GM12878 (cell line): ENCODE results near the gene ITGA5. TPM values are rescaled to one million over a fixed set of nuclear protein-coding genes. Genes with fewer than 3 reads are reported as not detected.

ENCODE experiments used
- ATF7 ChIP-seq: fragments of 450-650 bp; IDR thresholded peaks from 2 replicates; pipeline ENCODE4 v1.6.1; 2016; ENCODE audit warnings: low read depth, mild to moderate bottlenecking
- BCL11A ChIP-seq: IDR thresholded peaks from 2 replicates; pipeline ENCODE4 v1.6.1; 2011; ENCODE audit warnings: low read depth, low read length
- CHD4 ChIP-seq: fragments of 200-600 bp; sonication (generic); IDR thresholded peaks from 2 replicates; pipeline ENCODE4 v1.6.1; 2016; ENCODE audit warnings: mild to moderate bottlenecking
- CTCF ChIP-seq, 3 experiments: IDR thresholded peaks in 2 of 3; conservative IDR thresholded peaks in 1 of 3; 2 replicates each; pipeline ENCODE4 v1.5.1; 2011; ENCODE audit warnings: low read depth in 3 of 3, low read length in 3 of 3, mild to moderate bottlenecking in 3 of 3, control low read depth in 2 of 3, moderate library complexity in 2 of 3, inconsistent platforms in 1 of 3, mixed read lengths in 1 of 3; ENCODE audit not compliant: control insufficient read depth in 2 of 3, insufficient read depth in 1 of 3; ENCODE audit errors: extremely low read depth in 1 of 3
- EP300 ChIP-seq, 2 experiments: fragments of 150-350 bp in 1 of 2; IDR thresholded peaks; 2 replicates each; pipeline ENCODE4 v1.6.1; 2011 to 2012; ENCODE audit warnings: low read depth in 2 of 2, low read length in 2 of 2, borderline replicate concordance in 1 of 2, improper control_type of control experiment in 1 of 2, inconsistent platforms in 1 of 2; ENCODE audit not compliant: control insufficient read depth in 1 of 2
- ETV6 ChIP-seq, 2 experiments: fragments of 450-650 bp in 1 of 2; IDR thresholded peaks in 1 of 2; conservative IDR thresholded peaks in 1 of 2; 2 replicates each; pipeline ENCODE4 v1.6.1; 2014; ENCODE audit warnings: antibody characterized with exemption in 1 of 2, borderline replicate concordance in 1 of 2, low read depth in 1 of 2, mild to moderate bottlenecking in 1 of 2, moderate library complexity in 1 of 2
- HSF1 ChIP-seq: fragments of 150-350 bp; IDR thresholded peaks from 2 replicates; pipeline ENCODE4 v1.6.1; 2014; ENCODE audit warnings: mild to moderate bottlenecking, low read depth, low read length
- IKZF1 ChIP-seq: fragments of 450-650 bp; conservative IDR thresholded peaks from 2 replicates; pipeline ENCODE4 v1.6.1; 2017; ENCODE audit warnings: antibody characterized with exemption, mild to moderate bottlenecking
- LARP7 ChIP-seq: fragments of 450-650 bp; IDR thresholded peaks from 2 replicates; pipeline ENCODE4 v1.6.1; 2017; ENCODE audit warnings: mild to moderate bottlenecking
- MYB ChIP-seq: fragments of 150-350 bp; IDR thresholded peaks from 2 replicates; pipeline ENCODE4 v1.6.1; 2014; ENCODE audit warnings: mild to moderate bottlenecking, low read depth, low read length, borderline replicate concordance
- NFIC ChIP-seq: IDR thresholded peaks from 2 replicates; pipeline ENCODE4 v1.6.1; 2012; ENCODE audit warnings: low read depth, mild to moderate bottlenecking, inconsistent platforms, low read length, moderate library complexity
- PRDM15 ChIP-seq: fragments of 450-650 bp; formaldehyde crosslinking; IDR thresholded peaks from 2 replicates; pipeline ENCODE4 v1.4.0; 2020; ENCODE audit warnings: mild to moderate bottlenecking, moderate library complexity
- REST ChIP-seq: IDR thresholded peaks from 2 replicates; pipeline ENCODE4 v1.6.1; 2012; ENCODE audit warnings: mild to moderate bottlenecking, low read depth, low read length
- SIX5 ChIP-seq: IDR thresholded peaks from 2 replicates; pipeline ENCODE4 v1.6.1; 2011; ENCODE audit warnings: mild to moderate bottlenecking, low read depth, low read length, moderate library complexity; ENCODE audit not compliant: severe bottlenecking
- SMARCA5 ChIP-seq: fragments of 450-650 bp; IDR thresholded peaks from 2 replicates; pipeline ENCODE4 v1.6.1; 2017; ENCODE audit warnings: mild to moderate bottlenecking
- SRF ChIP-seq, 2 experiments: IDR thresholded peaks; 2 replicates each; pipeline ENCODE4 v1.6.1; 2011; ENCODE audit warnings: low read depth in 2 of 2, low read length in 2 of 2, mild to moderate bottlenecking in 1 of 2, moderate library complexity in 1 of 2
- YY1 ChIP-seq: IDR thresholded peaks from 2 replicates; pipeline ENCODE4 v1.6.1; 2011; ENCODE audit warnings: low read depth, mild to moderate bottlenecking, low read length
- polyA plus RNA-seq, 11 experiments: library from polyadenylated mRNA; depleted of rRNA in 4 of 11; unstranded in 6 of 11; stranded (reverse) in 5 of 11; fragments of >200 nt; fragmentation: Nextera tagmentation in 4 of 11; fragmentation: Illumina TruSeq in 1 of 11; extraction: Ambion mirVana in 4 of 11; extraction: Trizol in 1 of 11; gene quantifications; 1 replicate in 1 of 11; 2 replicates in 10 of 11; pipeline versions ENCODE4 v1.2.1 to v1.2.3, GENCODE V29; 2011 to 2016; ENCODE audit warnings: inconsistent platforms in 2 of 11, missing spikeins in 2 of 11, low read depth in 1 of 11
- total RNA-seq, 4 experiments: library from RNA; depleted of rRNA in 3 of 4; stranded (reverse); fragments of >200 nt in 3 of 4; fragmentation: Illumina TruSeq in 1 of 4; extraction: Trizol in 1 of 4; gene quantifications; 2 replicates each; pipeline versions ENCODE4 v1.2.1 to v1.2.3, GENCODE V29; 2013 to 2021
- TF ChIP-seq, protein P1 (sequence below): IDR thresholded peaks from 2 replicates; pipeline ENCODE4 v1.6.1; 2011; ENCODE audit warnings: low read depth, mild to moderate bottlenecking, low read length, moderate library complexity, borderline replicate concordance; ENCODE audit errors: extremely low read depth

Gene ITGA5
- total and polyA plus RNA-seq, 10 of the 15 experiments (the other 5 are each of a cell fraction or from before 2014, with no cell fraction given) = 0.15 to 22.5 (median 0.61) TPM

- no peak for TF ChIP-seq REST
- no peak for TF ChIP-seq ETV6 (conservative IDR thresholded peaks at IDR 0.05 in 1 of 2, IDR thresholded peaks at IDR 0.05 in 1 of 2; ENCODE audit: borderline replicate concordance in 1 of 2, low read depth in 1 of 2)
- TF ChIP-seq CTCF (IDR thresholded peaks at IDR 0.05 in 2 of 3, conservative IDR thresholded peaks at IDR 0.05 in 1 of 3; ENCODE audit: control insufficient read depth in 2 of 3, extremely low read depth in 1 of 3, insufficient read depth in 1 of 3, low read depth in 3 of 3, low read length in 3 of 3) = peak; percentile 86 to 94 (median 89)
- TF ChIP-seq SMARCA5 = no peak
- TF ChIP-seq, protein P1, sequence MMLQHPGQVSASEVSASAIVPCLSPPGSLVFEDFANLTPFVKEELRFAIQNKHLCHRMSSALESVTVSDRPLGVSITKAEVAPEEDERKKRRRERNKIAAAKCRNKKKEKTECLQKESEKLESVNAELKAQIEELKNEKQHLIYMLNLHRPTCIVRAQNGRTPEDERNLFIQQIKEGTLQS = no peak
- no peak for TF ChIP-seq LARP7
- TF ChIP-seq ATF7 = no peak
- TF ChIP-seq NFIC = no peak
- TF ChIP-seq MYB = no peak
- TF ChIP-seq CHD4 = no peak
- no peak for TF ChIP-seq HSF1
- peak; percentile 62 for TF ChIP-seq IKZF1
- no peak for TF ChIP-seq SIX5
- no peak for TF ChIP-seq EP300 (IDR thresholded peaks at IDR 0.05; ENCODE audit: borderline replicate concordance in 1 of 2, control insufficient read depth in 1 of 2, low read depth in 2 of 2, low read length in 2 of 2)
- TF ChIP-seq SRF (IDR thresholded peaks at IDR 0.05; ENCODE audit: low read depth in 2 of 2, low read length in 2 of 2) = no peak
- TF ChIP-seq PRDM15 (CRISPR knock-in tag) = no peak
- TF ChIP-seq BCL11A = no peak
- no peak; the same call in 1 of the 2 replicates for TF ChIP-seq YY1
These were observed 58.2 kb downstream of the ITGA5 start (continued) for GRCh38 chr12:54360717-54361456.
